KMS-11 (cell line): Measurements from ENCODE around the gene LARP7.

Source experiments
- H2AFZ ChIP-seq: fragments of 200-600 bp; sonication (generic); 2 replicates; pipeline ENCODE4 v1.6.1; 2016; ENCODE audit warnings: antibody characterized with exemption, mixed run types, low read depth
- H3K27ac ChIP-seq: fragments of 200-600 bp; sonication (generic); 2 replicates; pipeline ENCODE4 v1.6.1; 2016; ENCODE audit warnings: mild to moderate bottlenecking, mixed run types
- H3K27me3 ChIP-seq: fragments of 200-600 bp; sonication (generic); 2 replicates; pipeline ENCODE4 v1.6.1; 2017; ENCODE audit warnings: mild to moderate bottlenecking, low read depth, mixed run types, moderate library complexity; ENCODE audit not compliant: insufficient read depth
- H3K36me3 ChIP-seq: fragments of 200-600 bp; sonication (generic); 2 replicates; pipeline ENCODE4 v1.6.1; 2017; ENCODE audit warnings: mild to moderate bottlenecking, mixed run types; ENCODE audit not compliant: insufficient read depth
- H3K4me1 ChIP-seq: fragments of 200-600 bp; sonication (generic); 2 replicates; pipeline ENCODE4 v1.6.1; 2016; ENCODE audit warnings: mild to moderate bottlenecking, low read depth, mixed run types; ENCODE audit not compliant: poor library complexity, severe bottlenecking
- H3K4me2 ChIP-seq: fragments of 200-600 bp; sonication (generic); 2 replicates; pipeline ENCODE4 v1.7.0; 2016; ENCODE audit warnings: mild to moderate bottlenecking, mixed run types
- H3K4me3 ChIP-seq: fragments of 200-600 bp; sonication (generic); IDR thresholded peaks from 2 replicates; pipeline ENCODE4 v1.6.1; 2017; ENCODE audit warnings: low read depth, low read length, mixed read lengths; ENCODE audit not compliant: insufficient read depth
- H3K79me2 ChIP-seq: fragments of 200-600 bp; sonication (generic); 2 replicates; pipeline ENCODE4 v1.6.1; 2016; ENCODE audit warnings: low read depth, mixed run types; ENCODE audit not compliant: insufficient read depth
- H3K9ac ChIP-seq: fragments of 200-600 bp; sonication (generic); 2 replicates; pipeline ENCODE4 v1.6.1; 2016; ENCODE audit warnings: mild to moderate bottlenecking, mixed run types
- H4K20me1 ChIP-seq: fragments of 200-600 bp; sonication (generic); 2 replicates; pipeline ENCODE4 v1.6.1; 2016; ENCODE audit warnings: mild to moderate bottlenecking, mixed run types; ENCODE audit not compliant: insufficient read depth
- CTCF ChIP-seq: fragments of 200-600 bp; sonication (generic); conservative IDR thresholded peaks from 2 replicates; pipeline ENCODE4 v1.6.1; 2017; ENCODE audit warnings: low read depth, mild to moderate bottlenecking, antibody characterized with exemption, low read length, moderate library complexity, mixed read lengths

LARP7 gene

GRCh38 chr4:112673686-112674085, 36.7 kb downstream of the LARP7 start:
- H4K20me1 ChIP-seq = no peaks in the 10 kb centered on the region
- H3K36me3 ChIP-seq = no peaks in the 10 kb centered on the region
- H3K79me2 ChIP-seq = no peaks in the 10 kb centered on the region
- no peaks in the 10 kb centered on the region for H3K4me1 ChIP-seq
- no peak overlapping the region for H3K4me3 ChIP-seq
- H3K27me3 ChIP-seq = no peaks in the 10 kb centered on the region
- TF ChIP-seq CTCF = no peak
- no peak overlapping the region for H3K9ac ChIP-seq
- no peak overlapping the region for H3K4me2 ChIP-seq
- H2AFZ ChIP-seq = no peak overlapping the region
- no peak overlapping the region for H3K27ac ChIP-seq

GRCh38 chr4:112674376-112674775, 37.4 kb downstream of the LARP7 start:
- Histone ChIP-seq H3K4me2 (no peak overlapping the region), H3K27me3 (no peaks in the 10 kb centered on the region), H4K20me1 (no peaks in the 10 kb centered on the region), H2AFZ (no peak overlapping the region), H3K4me3 (no peak overlapping the region), H3K4me1 (no peaks in the 10 kb centered on the region), H3K9ac (no peak overlapping the region), H3K36me3 (no peaks in the 10 kb centered on the region), H3K27ac (no peak overlapping the region), H3K79me2 (no peaks in the 10 kb centered on the region)
- TF ChIP-seq CTCF = no peak

GRCh38 chr4:112677519-112678091, 40.7 kb downstream of the LARP7 start:
- Histone ChIP-seq H3K4me2 (no peak overlapping the region), H3K27ac (no peak overlapping the region), H3K27me3 (no peaks in the 10 kb centered on the region), H3K79me2 (no peaks in the 10 kb centered on the region), H3K36me3 (no peaks in the 10 kb centered on the region), H3K4me3 (no peak overlapping the region), H3K4me1 (no peaks in the 10 kb centered on the region), H2AFZ (no peak overlapping the region), H4K20me1 (no peaks in the 10 kb centered on the region), H3K9ac (no peak overlapping the region)
- no peak for TF ChIP-seq CTCF

GRCh38 chr4:112680996-112681395, 44.1 kb downstream of the LARP7 start:
- H2AFZ ChIP-seq = no peak overlapping the region
- H3K79me2 ChIP-seq = no peaks in the 10 kb centered on the region
- TF ChIP-seq CTCF = no peak
- H3K4me3 ChIP-seq = no peak overlapping the region
- no peaks in the 10 kb centered on the region for H3K4me1 ChIP-seq
- no peak overlapping the region for H3K4me2 ChIP-seq
- H3K9ac ChIP-seq = no peak overlapping the region
- H3K36me3 ChIP-seq = no peaks in the 10 kb centered on the region
- H4K20me1 ChIP-seq = no peaks in the 10 kb centered on the region
- no peak overlapping the region for H3K27ac ChIP-seq
- H3K27me3 ChIP-seq = no peaks in the 10 kb centered on the region

GRCh38 chr4:112693507-112693906, 56.6 kb downstream of the LARP7 start:
- Histone ChIP-seq H3K4me2 (no peak overlapping the region), H3K79me2 (no peaks in the 10 kb centered on the region), H3K9ac (no peak overlapping the region), H4K20me1 (no peaks in the 10 kb centered on the region), H2AFZ (no peak overlapping the region), H3K36me3 (no peaks in the 10 kb centered on the region), H3K27ac (no peak overlapping the region), H3K4me3 (no peak overlapping the region), H3K27me3 (no peaks in the 10 kb centered on the region), H3K4me1 (no peaks in the 10 kb centered on the region)
- TF ChIP-seq CTCF = no peak
